ENCODE data around the gene GRM4.

DNA sequence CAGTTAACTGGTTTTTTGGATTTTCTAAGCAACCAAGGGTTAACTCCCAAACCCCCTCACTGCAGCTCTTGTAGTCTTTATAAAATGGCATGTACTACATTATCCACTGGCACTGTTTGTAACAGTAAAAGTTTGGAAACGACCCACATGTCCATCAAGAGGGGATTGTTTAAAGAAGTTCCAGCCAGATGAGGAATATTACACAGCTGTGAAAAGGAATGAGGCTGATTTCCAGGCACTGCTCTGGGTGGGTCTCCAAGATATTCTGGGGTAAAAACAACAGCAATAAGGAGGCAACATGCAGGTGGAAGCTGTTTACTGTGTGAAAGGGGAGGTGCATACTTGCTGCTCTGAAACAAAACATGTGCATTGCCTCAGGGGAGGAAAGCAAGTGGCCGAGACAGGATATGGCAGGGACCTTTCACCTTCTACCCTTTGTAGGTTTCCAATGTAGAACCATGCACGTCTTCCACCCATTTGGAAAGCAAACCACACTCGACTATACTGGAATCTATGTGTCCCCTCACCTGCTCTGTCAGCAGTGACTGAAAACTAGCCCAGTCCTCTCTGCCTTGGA, 51.9 kb downstream of the GRM4 start:
- TF ChIP-seq ZNF274 (IDR thresholded peaks at IDR 0.05; ENCODE audit: low read depth, low read length) = no peak
- TF ChIP-seq YY1 (IDR thresholded peaks at IDR 0.05; ENCODE audit: insufficient read depth, insufficient read length) = no peak
